ENCODE results near the gene PLCL1. TPM values are rescaled to one million over a fixed set of nuclear protein-coding genes. Genes with fewer than 3 reads are reported as not detected.

PLCL1 gene
- total RNA-seq, 4 donors from 2014 or later, result 6.6 to 10.0 (median 7.9) TPM

- no peak overlapping the region for H3K27ac ChIP-seq
- no peak for DNase-seq (ENCODE audit: low spot score in 2 of 2)
- TF ChIP-seq EP300 (IDR thresholded peaks at IDR 0.05), result no peak
- no peak for TF ChIP-seq CTCF (IDR thresholded peaks at IDR 0.05)
- no peak for TF ChIP-seq POLR2A (IDR thresholded peaks at IDR 0.05)
- H3K36me3 ChIP-seq, result no peaks in the 10 kb centered on the region
- no peaks in the 10 kb centered on the region for H3K9me3 ChIP-seq
- H3K27me3 ChIP-seq, result no peaks in the 10 kb centered on the region
- no peak overlapping the region for H3K4me3 ChIP-seq
- H3K4me1 ChIP-seq, result peaks cover 0 to 10% (median 0%) of the 10 kb centered on the region in 4 donors
- WGBS, 2 donors, result 34 to 68% methylated on average over 2 of the region's 2 CpGs
These were observed 90.4 kb downstream of the PLCL1 start for GRCh38 chr2:197894751-197895274.

GRCh38 chr2:197897960-197898678 lies 93.7 kb downstream of the PLCL1 start:
- Histone ChIP-seq H3K27ac (no peak overlapping the region), H3K4me3 (no peak overlapping the region), H3K36me3 (no peaks in the 10 kb centered on the region), H3K9me3 (no peaks in the 10 kb centered on the region), H3K27me3 (no peaks in the 10 kb centered on the region), H3K4me1 (peaks cover 0 to 5% (median 0%) of the 10 kb centered on the region in 4 donors)
- 91 to 97% methylated on average over 4 of the region's 4 CpGs for WGBS, 2 donors
- DNase-seq (ENCODE audit: low spot score in 2 of 2), result no peak
- TF ChIP-seq CTCF (IDR thresholded peaks at IDR 0.05) (no peak), EP300 (IDR thresholded peaks at IDR 0.05) (no peak), POLR2A (IDR thresholded peaks at IDR 0.05) (no peak)

GRCh38 chr2:197904446-197904845 lies 100.1 kb downstream of the PLCL1 start:
- WGBS, 2 donors, result 76 to 77% methylated on average over 2 of the region's 2 CpGs
- DNase-seq (ENCODE audit: low spot score in 2 of 2), result no peak
- Histone ChIP-seq H3K36me3 (no peaks in the 10 kb centered on the region), H3K4me1 (peaks cover 0 to 9% (median 0%) of the 10 kb centered on the region in 4 donors), H3K27ac (no peak overlapping the region), H3K9me3 (no peaks in the 10 kb centered on the region), H3K4me3 (no peak overlapping the region), H3K27me3 (no peaks in the 10 kb centered on the region)
- TF ChIP-seq EP300 (IDR thresholded peaks at IDR 0.05), result no peak
- TF ChIP-seq POLR2A (IDR thresholded peaks at IDR 0.05), result no peak
- TF ChIP-seq CTCF (IDR thresholded peaks at IDR 0.05), result no peak

GRCh38 chr2:197908156-197908555 lies 103.8 kb downstream of the PLCL1 start:
- 75 to 77% methylated on average over 3 of the region's 3 CpGs for WGBS, 2 donors
- peaks cover 0 to 9% (median 0%) of the 10 kb centered on the region in 4 donors for H3K4me1 ChIP-seq
- TF ChIP-seq EP300 (IDR thresholded peaks at IDR 0.05) (no peak), POLR2A (IDR thresholded peaks at IDR 0.05) (no peak), CTCF (IDR thresholded peaks at IDR 0.05) (no peak)
- no peak for DNase-seq (ENCODE audit: low spot score in 2 of 2)
- H3K4me3 ChIP-seq, result no peak overlapping the region
- no peaks in the 10 kb centered on the region for H3K27me3 ChIP-seq
- H3K27ac ChIP-seq, result no peak overlapping the region
- H3K9me3 ChIP-seq, result no peaks in the 10 kb centered on the region
- no peaks in the 10 kb centered on the region for H3K36me3 ChIP-seq

GRCh38 chr2:197908990-197909776 lies 104.8 kb downstream of the PLCL1 start:
- H3K4me1 ChIP-seq, result peaks cover 0 to 9% (median 0%) of the 10 kb centered on the region in 4 donors

More at GRCh38 chr2:197908990-197909776, 104.8 kb downstream of the PLCL1 start:
- Histone ChIP-seq H3K4me3 (no peak overlapping the region), H3K27ac (no peak overlapping the region), H3K36me3 (no peaks in the 10 kb centered on the region), H3K27me3 (no peaks in the 10 kb centered on the region), H3K9me3 (no peaks in the 10 kb centered on the region)
- DNase-seq (ENCODE audit: low spot score in 2 of 2), result no peak
- TF ChIP-seq POLR2A (IDR thresholded peaks at IDR 0.05) (no peak), EP300 (IDR thresholded peaks at IDR 0.05) (no peak), CTCF (IDR thresholded peaks at IDR 0.05) (no peak)
- WGBS, 2 donors, result 53 to 59% methylated on average over 8 of the region's 8 CpGs
